ENCODE measurements around the gene TRERF1. TPM values are rescaled to one million over a fixed set of nuclear protein-coding genes. Genes with fewer than 3 reads are reported as not detected.

Gene TRERF1
- total RNA-seq, 1 experiment from 2014 or later, result 14.5 TPM

- no peak for DNase-seq
- Histone ChIP-seq H3K4me3 (no peak overlapping the region), H2AFZ (no peak overlapping the region), H3K27me3 (ENCODE audit: insufficient read depth, low read depth) (no peaks in the 10 kb centered on the region), H3K4me1 (replicated peaks; ENCODE audit: insufficient read depth) (no peaks in the 10 kb centered on the region), H3K79me2 (ENCODE audit: low read depth) (peaks cover 29% of the 10 kb centered on the region), H3K4me2 (no peak overlapping the region), H3F3A (ENCODE audit: insufficient read depth, low read depth) (no peaks in the 10 kb centered on the region; the same call in 1 of the 2 replicates), H4K20me1 (ENCODE audit: insufficient read depth) (no peaks in the 10 kb centered on the region), H3K9me2 (ENCODE audit: insufficient read depth) (no peaks in the 10 kb centered on the region), H3K9me3 (ENCODE audit: insufficient read depth, low read depth) (peaks cover 10% of the 10 kb centered on the region; the same call in 1 of the 2 replicates), H3K36me3 (ENCODE audit: low read depth) (peaks cover 19% of the 10 kb centered on the region), H3K27ac (no peak overlapping the region)
- intact Hi-C loops (cut with micrococcal nuclease; ENCODE audit: unreplicated experiment), result no loop called here
- no TSS peak for BruUV-seq (replicated peaks)
- CTCF ChIA-PET, result interaction anchor here (0.6 kb wide), 1 partner anchor 203 kb away, joined by 3 read pairs; no protein-coding TSS in a partner anchor
- TF ChIP-seq EZH2 (IDR thresholded peaks at IDR 0.05; ENCODE audit: low read depth), result no peak
- TF ChIP-seq, protein P1, sequence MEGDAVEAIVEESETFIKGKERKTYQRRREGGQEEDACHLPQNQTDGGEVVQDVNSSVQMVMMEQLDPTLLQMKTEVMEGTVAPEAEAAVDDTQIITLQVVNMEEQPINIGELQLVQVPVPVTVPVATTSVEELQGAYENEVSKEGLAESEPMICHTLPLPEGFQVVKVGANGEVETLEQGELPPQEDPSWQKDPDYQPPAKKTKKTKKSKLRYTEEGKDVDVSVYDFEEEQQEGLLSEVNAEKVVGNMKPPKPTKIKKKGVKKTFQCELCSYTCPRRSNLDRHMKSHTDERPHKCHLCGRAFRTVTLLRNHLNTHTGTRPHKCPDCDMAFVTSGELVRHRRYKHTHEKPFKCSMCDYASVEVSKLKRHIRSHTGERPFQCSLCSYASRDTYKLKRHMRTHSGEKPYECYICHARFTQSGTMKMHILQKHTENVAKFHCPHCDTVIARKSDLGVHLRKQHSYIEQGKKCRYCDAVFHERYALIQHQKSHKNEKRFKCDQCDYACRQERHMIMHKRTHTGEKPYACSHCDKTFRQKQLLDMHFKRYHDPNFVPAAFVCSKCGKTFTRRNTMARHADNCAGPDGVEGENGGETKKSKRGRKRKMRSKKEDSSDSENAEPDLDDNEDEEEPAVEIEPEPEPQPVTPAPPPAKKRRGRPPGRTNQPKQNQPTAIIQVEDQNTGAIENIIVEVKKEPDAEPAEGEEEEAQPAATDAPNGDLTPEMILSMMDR (conservative IDR thresholded peaks at IDR 0.05), result no peak
- POLR2A ChIA-PET (ENCODE audit: unreplicated experiment), result no interaction called here
Observed at GRCh38 chr6:42429042-42429585, 22.6 kb downstream of the TRERF1 start.

- intact Hi-C loops (cut with micrococcal nuclease; ENCODE audit: unreplicated experiment), result no loop called here
- Histone ChIP-seq H3K27ac (no peak overlapping the region), H3K4me1 (replicated peaks; ENCODE audit: insufficient read depth) (no peaks in the 10 kb centered on the region), H3K4me2 (no peak overlapping the region), H3K4me3 (no peak overlapping the region), H2AFZ (no peak overlapping the region), H3K79me2 (ENCODE audit: low read depth) (peaks cover 23% of the 10 kb centered on the region), H3F3A (ENCODE audit: insufficient read depth, low read depth) (no peaks in the 10 kb centered on the region), H4K20me1 (ENCODE audit: insufficient read depth) (no peaks in the 10 kb centered on the region), H3K9me3 (ENCODE audit: insufficient read depth, low read depth) (peaks cover 4% of the 10 kb centered on the region; the same call in 1 of the 2 replicates), H3K9me2 (ENCODE audit: insufficient read depth) (no peaks in the 10 kb centered on the region), H3K36me3 (ENCODE audit: low read depth) (peaks cover 13% of the 10 kb centered on the region), H3K27me3 (ENCODE audit: insufficient read depth, low read depth) (no peaks in the 10 kb centered on the region)
- BruUV-seq (replicated peaks), result no TSS peak
- no peak for DNase-seq
- POLR2A ChIA-PET (ENCODE audit: unreplicated experiment), result no interaction called here
- TF ChIP-seq, protein P1 (conservative IDR thresholded peaks at IDR 0.05), result no peak
- TF ChIP-seq EZH2 (IDR thresholded peaks at IDR 0.05; ENCODE audit: low read depth), result no peak
- CTCF ChIA-PET, result no interaction called here
Observed at GRCh38 chr6:42428326-42429041, 23.2 kb downstream of the TRERF1 start.

DNA sequence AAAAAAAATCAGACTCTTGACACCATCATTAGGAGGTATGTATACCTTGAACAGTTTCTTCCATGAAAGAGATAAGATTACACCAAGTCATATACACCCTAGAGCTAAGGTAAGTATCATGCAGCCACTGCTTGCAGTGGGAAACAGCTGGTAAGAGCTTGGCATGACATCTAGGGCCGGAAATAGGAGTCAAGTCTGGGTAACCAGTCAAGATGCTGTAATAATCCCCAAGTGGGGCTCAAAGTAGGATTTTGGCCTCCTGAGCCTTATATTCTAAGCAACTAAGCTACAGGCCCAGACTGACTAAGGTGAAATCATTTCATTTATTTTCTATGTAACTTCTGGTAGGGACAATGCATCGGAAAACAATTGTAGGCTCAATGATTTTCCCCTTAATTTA is 23.9 kb downstream of the TRERF1 start:
- Histone ChIP-seq H3K27me3 (ENCODE audit: insufficient read depth, low read depth) (no peaks in the 10 kb centered on the region), H3K36me3 (ENCODE audit: low read depth) (0 out of 2 replicates have a peak, but pooled peaks cover 8% of the 10 kb centered on the region), H3K4me1 (replicated peaks; ENCODE audit: insufficient read depth) (no peaks in the 10 kb centered on the region), H3K9me2 (ENCODE audit: insufficient read depth) (no peaks in the 10 kb centered on the region), H3K4me3 (no peak overlapping the region), H3K4me2 (no peak overlapping the region), H3F3A (ENCODE audit: insufficient read depth, low read depth) (no peaks in the 10 kb centered on the region), H3K27ac (no peak overlapping the region), H2AFZ (no peak overlapping the region), H3K9me3 (ENCODE audit: insufficient read depth, low read depth) (no peaks in the 10 kb centered on the region), H4K20me1 (ENCODE audit: insufficient read depth) (no peaks in the 10 kb centered on the region), H3K79me2 (ENCODE audit: low read depth) (peaks cover 23% of the 10 kb centered on the region)
- ChIA-PET POLR2A (ENCODE audit: unreplicated experiment) (no interaction called here), CTCF (no interaction called here)
- TF ChIP-seq, protein P1 (conservative IDR thresholded peaks at IDR 0.05), result no peak
- TF ChIP-seq EZH2 (IDR thresholded peaks at IDR 0.05; ENCODE audit: low read depth), result no peak
- DNase-seq, result no peak
- intact Hi-C loops (cut with micrococcal nuclease; ENCODE audit: unreplicated experiment), result no loop called here
- BruUV-seq (replicated peaks), result no TSS peak
